Stomach smooth muscle (tissue), 2 donors: ENCODE data around the gene FNBP1.

Experiments used
- H3K27ac ChIP-seq: one replicate; pipeline ENCODE4 v1.7.0; 2013; ENCODE audit warnings: mild to moderate bottlenecking, low read length, inconsistent platforms
- H3K27me3 ChIP-seq, 2 donors: one replicate each; pipeline ENCODE4 v1.7.0; 2013; ENCODE audit warnings: low read length in 2 of 2; ENCODE audit not compliant: insufficient read depth in 2 of 2, control insufficient read depth in 1 of 2
- H3K36me3 ChIP-seq, 2 donors: one replicate each; pipeline ENCODE4 v1.7.0; 2013; ENCODE audit warnings: low read length in 2 of 2; ENCODE audit not compliant: control insufficient read depth in 2 of 2, insufficient read depth in 2 of 2
- H3K4me1 ChIP-seq: one replicate; pipeline ENCODE4 v1.7.0; 2013; ENCODE audit warnings: low read length; ENCODE audit not compliant: control insufficient read depth, insufficient read depth
- H3K4me3 ChIP-seq, 2 donors: one replicate each; pipeline ENCODE4 v1.7.0; 2013; ENCODE audit warnings: low read length in 2 of 2
- H3K9ac ChIP-seq, 2 donors: one replicate each; pipeline ENCODE4 v1.7.0; 2013; ENCODE audit warnings: low read length in 2 of 2, mild to moderate bottlenecking in 1 of 2
- H3K9me3 ChIP-seq, 2 donors: one replicate each; pipeline ENCODE4 v1.7.0; 2013; ENCODE audit warnings: low read length in 2 of 2; ENCODE audit not compliant: control insufficient read depth in 2 of 2
- donor health status: healthy.
- donor health status: Pancreatic carcinoma.

The FNBP1 gene

GRCh38 chr9:129873563-129874190, 169.3 kb downstream of the FNBP1 start:
- no peaks in the 10 kb centered on the region for H3K27me3 ChIP-seq
- H3K4me3 ChIP-seq = no peak overlapping the region
- no peaks in the 10 kb centered on the region for H3K9me3 ChIP-seq
- H3K27ac ChIP-seq = no peak overlapping the region
- H3K36me3 ChIP-seq = peaks cover 36 to 42% of the 10 kb centered on the region in 2 donors
- peaks cover 3% of the 10 kb centered on the region for H3K4me1 ChIP-seq
- H3K9ac ChIP-seq = no peak overlapping the region

- no peaks in the 10 kb centered on the region for H3K27me3 ChIP-seq
- no peak overlapping the region for H3K4me3 ChIP-seq
- H3K4me1 ChIP-seq = no peaks in the 10 kb centered on the region
- H3K9ac ChIP-seq = no peak overlapping the region
- H3K27ac ChIP-seq = no peak overlapping the region
- H3K9me3 ChIP-seq = no peaks in the 10 kb centered on the region
- peaks cover 42 to 50% of the 10 kb centered on the region in 2 donors for H3K36me3 ChIP-seq
Observed at GRCh38 chr9:129871046-129871445, 171.9 kb downstream of the FNBP1 start.

GRCh38 chr9:129869585-129870501, 173.1 kb downstream of the FNBP1 start:
- no peaks in the 10 kb centered on the region for H3K27me3 ChIP-seq
- no peak overlapping the region for H3K9ac ChIP-seq
- no peaks in the 10 kb centered on the region for H3K9me3 ChIP-seq
- no peaks in the 10 kb centered on the region for H3K4me1 ChIP-seq
- peaks cover 38 to 46% of the 10 kb centered on the region in 2 donors for H3K36me3 ChIP-seq
- H3K27ac ChIP-seq = no peak overlapping the region
- no peak overlapping the region for H3K4me3 ChIP-seq

DNA sequence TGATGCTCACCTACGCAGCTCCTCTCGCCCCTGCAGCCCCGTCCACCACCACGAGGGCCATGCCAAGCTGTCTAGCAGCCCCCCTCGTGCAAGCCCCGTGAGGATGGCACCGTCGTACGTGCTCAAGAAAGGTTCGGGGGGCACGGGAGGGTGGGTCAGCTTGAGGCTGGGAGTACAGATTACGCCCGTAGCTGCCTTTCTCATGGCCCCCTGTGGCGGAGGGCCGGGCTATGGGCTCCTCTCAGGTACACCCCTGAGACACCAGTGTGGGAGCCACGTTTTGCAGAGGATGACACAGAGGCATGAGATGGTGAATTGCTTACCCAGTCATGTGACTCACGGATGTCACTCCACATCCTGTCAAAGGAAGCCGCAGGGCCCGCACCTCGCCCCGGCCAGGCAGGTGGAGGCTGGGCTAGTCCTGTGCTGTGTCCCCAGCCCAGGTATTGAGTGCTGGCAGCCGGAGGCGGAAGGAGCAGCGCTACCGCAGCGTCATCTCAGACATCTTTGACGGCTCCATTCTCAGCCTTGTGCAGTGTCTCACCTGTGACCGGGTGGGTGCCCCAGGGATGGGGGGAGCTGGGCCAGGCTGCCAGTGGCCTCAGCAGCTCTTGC, 174.0 kb downstream of the FNBP1 start:
- Histone ChIP-seq H3K36me3 (peaks cover 33 to 37% of the 10 kb centered on the region in 2 donors), H3K9me3 (no peaks in the 10 kb centered on the region), H3K4me1 (no peaks in the 10 kb centered on the region), H3K27me3 (no peaks in the 10 kb centered on the region), H3K9ac (no peak overlapping the region), H3K4me3 (no peak overlapping the region), H3K27ac (no peak overlapping the region)

DNA sequence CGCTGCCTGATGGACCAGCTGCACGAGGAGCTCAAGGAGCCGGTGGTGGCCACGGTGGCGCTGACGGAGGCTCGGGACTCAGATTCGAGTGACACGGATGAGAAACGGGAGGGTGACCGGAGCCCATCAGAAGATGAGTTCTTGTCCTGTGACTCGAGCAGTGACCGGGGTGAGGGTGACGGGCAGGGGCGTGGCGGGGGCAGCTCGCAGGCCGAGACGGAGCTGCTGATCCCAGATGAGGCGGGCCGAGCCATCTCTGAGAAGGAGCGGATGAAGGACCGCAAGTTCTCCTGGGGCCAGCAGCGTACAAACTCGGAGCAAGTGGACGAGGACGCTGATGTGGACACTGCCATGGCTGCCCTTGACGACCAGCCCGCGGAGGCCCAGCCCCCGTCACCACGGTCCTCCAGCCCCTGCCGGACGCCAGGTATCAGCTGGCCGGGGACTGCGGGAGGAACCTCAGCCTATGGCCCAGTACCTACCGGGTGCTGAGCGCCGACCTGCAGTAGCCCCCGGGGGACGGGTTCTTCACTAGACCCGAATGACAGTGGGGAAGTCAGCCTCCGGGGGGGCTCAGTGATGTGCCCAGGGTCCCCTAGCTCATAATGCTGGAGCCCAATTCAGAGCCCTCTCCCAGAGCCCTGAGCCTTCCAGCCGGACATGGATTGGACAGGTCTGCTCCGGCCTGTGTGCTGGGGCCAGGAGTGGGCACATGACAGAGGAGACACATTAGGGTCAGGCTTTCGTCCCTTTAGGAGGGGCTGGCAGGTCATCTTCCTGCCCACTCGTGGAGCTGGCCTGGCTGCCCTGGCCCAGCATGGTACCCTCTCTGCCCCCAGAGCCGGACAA, 174.7 kb downstream of the FNBP1 start:
- Histone ChIP-seq H3K9ac (no peak overlapping the region), H3K4me3 (no peak overlapping the region), H3K27me3 (no peaks in the 10 kb centered on the region), H3K9me3 (no peaks in the 10 kb centered on the region), H3K36me3 (peaks cover 26 to 31% of the 10 kb centered on the region in 2 donors), H3K27ac (no peak overlapping the region), H3K4me1 (no peaks in the 10 kb centered on the region)

DNA sequence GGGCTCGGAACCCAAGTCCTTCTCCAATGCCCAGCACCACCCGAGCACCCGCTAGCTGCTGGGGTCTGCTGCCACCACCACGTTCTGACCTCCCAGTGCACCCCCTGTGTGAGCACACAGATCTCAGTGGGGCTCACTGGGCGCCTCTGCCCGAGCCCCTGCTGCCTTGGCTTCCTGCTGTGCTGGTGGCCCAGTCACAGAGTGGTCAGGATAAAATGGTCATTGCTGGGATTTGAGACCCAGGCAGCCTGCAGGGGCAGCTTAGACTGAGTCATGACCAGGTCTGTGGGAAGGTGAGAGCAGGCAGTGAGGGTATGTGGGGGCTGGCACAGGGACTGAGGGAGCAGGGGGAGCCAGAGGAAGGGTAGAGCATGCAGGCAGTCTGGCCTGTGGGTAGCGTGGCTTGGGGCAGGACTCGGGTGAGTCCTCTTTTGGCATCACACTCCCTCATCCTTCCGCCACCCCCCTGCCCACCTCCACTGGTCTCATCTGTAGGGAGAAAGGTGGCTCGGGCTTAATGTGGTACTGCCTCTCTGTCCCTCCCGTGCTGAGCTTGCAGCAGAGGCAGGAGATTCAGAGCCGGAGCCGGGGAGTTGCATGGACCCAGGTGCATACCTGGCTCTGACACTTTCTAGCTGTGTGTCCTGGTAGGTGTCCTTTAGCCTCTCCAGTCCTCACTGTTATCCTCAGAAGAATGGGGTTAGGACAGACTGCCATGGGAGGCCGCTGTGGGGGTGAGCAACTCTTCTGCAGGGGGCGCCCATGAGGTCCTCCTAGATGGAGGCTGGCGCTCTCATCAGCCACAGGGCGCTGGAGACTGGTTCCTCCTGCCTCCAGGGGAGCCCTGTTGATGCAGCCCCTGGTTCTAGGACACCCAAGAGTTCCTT, 175.6 kb downstream of the FNBP1 start:
- no peak overlapping the region for H3K27ac ChIP-seq
- H3K4me1 ChIP-seq = no peaks in the 10 kb centered on the region
- H3K36me3 ChIP-seq = peaks cover 26 to 36% of the 10 kb centered on the region in 2 donors
- H3K4me3 ChIP-seq = no peak overlapping the region
- H3K9ac ChIP-seq = no peak overlapping the region
- H3K9me3 ChIP-seq = no peaks in the 10 kb centered on the region
- no peaks in the 10 kb centered on the region for H3K27me3 ChIP-seq

- peaks cover 32 to 43% of the 10 kb centered on the region in 2 donors for H3K36me3 ChIP-seq
- H3K9ac ChIP-seq = no peak overlapping the region
- H3K27ac ChIP-seq = no peak overlapping the region
- no peaks in the 10 kb centered on the region for H3K9me3 ChIP-seq
- H3K4me1 ChIP-seq = no peaks in the 10 kb centered on the region
- H3K4me3 ChIP-seq = no peak overlapping the region
- H3K27me3 ChIP-seq = no peaks in the 10 kb centered on the region
Observed at GRCh38 chr9:129866394-129867135, 176.4 kb downstream of the FNBP1 start.

GRCh38 chr9:129865668-129866320, 177.2 kb downstream of the FNBP1 start:
- H3K27me3 ChIP-seq = no peaks in the 10 kb centered on the region
- H3K9me3 ChIP-seq = no peaks in the 10 kb centered on the region
- no peak overlapping the region for H3K9ac ChIP-seq
- H3K4me1 ChIP-seq = no peaks in the 10 kb centered on the region
- no peak overlapping the region for H3K4me3 ChIP-seq
- H3K27ac ChIP-seq = no peak overlapping the region
- peaks cover 40 to 51% of the 10 kb centered on the region in 2 donors for H3K36me3 ChIP-seq
